NCI-H446 (cell line): ENCODE data around the gene CDKL5.

Source experiments
- DNase-seq, 2 experiments: peaks; one replicate each; lab custom pipeline; 2025; lab: John Stamatoyannopoulos, UW

CDKL5 gene

GRCh38 chrX:18457000-18457399 lies 31.6 kb downstream of the CDKL5 start:
- no peak for DNase-seq

GRCh38 chrX:18461431-18461830 lies 36.0 kb downstream of the CDKL5 start:
- no peak for DNase-seq

- no peak for DNase-seq
Observed at GRCh38 chrX:18464499-18464898, 39.1 kb downstream of the CDKL5 start.

- no peak for DNase-seq
Observed at GRCh38 chrX:18465051-18465450, 39.6 kb downstream of the CDKL5 start.

GRCh38 chrX:18468599-18468998 lies 43.2 kb downstream of the CDKL5 start:
- DNase-seq, result no peak

- no peak for DNase-seq
Observed at GRCh38 chrX:18471296-18471695, 45.9 kb downstream of the CDKL5 start.

GRCh38 chrX:18490806-18491555 lies 65.6 kb downstream of the CDKL5 start:
- no peak for DNase-seq

- DNase-seq, result no peak
Observed at GRCh38 chrX:18491587-18492340, 66.4 kb downstream of the CDKL5 start.

- DNase-seq, result no peak
Observed at GRCh38 chrX:18534949-18535348, 109.5 kb downstream of the CDKL5 start.

GRCh38 chrX:18537068-18537467 lies 111.7 kb downstream of the CDKL5 start:
- DNase-seq, result no peak

- DNase-seq, result no peak
Observed at GRCh38 chrX:18537524-18537923, 112.1 kb downstream of the CDKL5 start.

- no peak for DNase-seq
Observed at GRCh38 chrX:18542131-18542530, 116.7 kb downstream of the CDKL5 start.

- no peak for DNase-seq
Observed at GRCh38 chrX:18542905-18543304, 117.5 kb downstream of the CDKL5 start.

- no peak for DNase-seq
Observed at GRCh38 chrX:18543738-18544137, 118.3 kb downstream of the CDKL5 start.

- no peak for DNase-seq
Observed at GRCh38 chrX:18545771-18546170, 120.4 kb downstream of the CDKL5 start.

GRCh38 chrX:18548996-18549395 lies 123.6 kb downstream of the CDKL5 start:
- no peak for DNase-seq

GRCh38 chrX:18549643-18550042 lies 124.2 kb downstream of the CDKL5 start:
- no peak for DNase-seq

GRCh38 chrX:18557879-18558278 lies 132.5 kb downstream of the CDKL5 start:
- DNase-seq, result no peak

- DNase-seq, result no peak
Observed at GRCh38 chrX:18558799-18559198, 133.4 kb downstream of the CDKL5 start.

GRCh38 chrX:18561020-18561419 lies 135.6 kb downstream of the CDKL5 start:
- DNase-seq, result no peak

GRCh38 chrX:18565727-18566126 lies 140.3 kb downstream of the CDKL5 start:
- DNase-seq, result no peak

- no peak for DNase-seq
Observed at GRCh38 chrX:18566748-18567147, 141.3 kb downstream of the CDKL5 start.

GRCh38 chrX:18573556-18573955 lies 148.1 kb downstream of the CDKL5 start:
- DNase-seq, result no peak

GRCh38 chrX:18574591-18574990 lies 149.2 kb downstream of the CDKL5 start:
- DNase-seq, result no peak
